Globus pallidus (tissue), 1 donor: ENCODE results near the gene ASCC1.

Experiments used
- DNase-seq: peaks from one replicate; pipeline ENCODE4 v3.0.0-alpha.2; 2015; ENCODE audit warnings: low spot score

ASCC1 gene

DNA sequence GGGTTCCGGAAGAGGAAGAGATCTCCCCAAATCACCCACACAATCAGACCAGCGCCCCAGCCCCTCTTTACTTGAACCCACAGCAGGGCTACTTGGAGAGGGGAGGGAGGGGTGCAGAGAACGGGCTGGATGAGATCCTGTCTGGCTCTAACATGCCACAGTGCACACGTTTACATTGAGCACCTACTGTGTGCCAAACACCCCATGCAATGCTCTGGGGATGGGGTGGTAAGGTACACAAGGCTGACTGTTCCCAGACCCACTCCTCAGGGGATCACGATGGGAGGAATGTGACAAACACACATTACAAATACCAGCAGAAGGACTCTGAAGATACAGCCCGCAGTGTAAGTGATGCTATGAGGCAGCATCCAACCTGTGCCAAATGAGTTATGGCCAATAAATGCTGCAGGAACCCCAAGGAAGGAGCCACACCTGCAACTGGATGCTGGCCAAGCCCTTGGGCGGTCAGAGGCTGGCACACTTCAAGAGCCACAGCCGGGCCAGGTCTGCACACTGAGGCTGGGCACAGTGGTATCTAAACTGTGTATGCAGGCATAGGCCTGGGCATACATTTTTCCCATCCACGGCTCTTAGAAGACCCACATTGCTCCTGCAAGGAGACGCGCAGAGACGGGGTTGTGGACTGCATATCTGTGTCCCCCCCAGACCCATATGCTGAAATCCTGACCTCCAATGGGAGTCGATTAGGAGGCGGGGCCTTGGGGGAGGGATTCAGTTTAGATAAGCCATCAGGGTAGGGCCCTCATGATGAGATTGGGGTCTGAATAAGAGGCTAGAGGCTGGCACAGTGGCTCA lies 134.1 kb downstream of the ASCC1 start:
- no peak for DNase-seq

- no peak for DNase-seq
Observed at GRCh38 chr10:72081210-72081609, 134.9 kb downstream of the ASCC1 start.

GRCh38 chr10:72080042-72080975 lies 135.8 kb downstream of the ASCC1 start:
- no peak for DNase-seq

DNA sequence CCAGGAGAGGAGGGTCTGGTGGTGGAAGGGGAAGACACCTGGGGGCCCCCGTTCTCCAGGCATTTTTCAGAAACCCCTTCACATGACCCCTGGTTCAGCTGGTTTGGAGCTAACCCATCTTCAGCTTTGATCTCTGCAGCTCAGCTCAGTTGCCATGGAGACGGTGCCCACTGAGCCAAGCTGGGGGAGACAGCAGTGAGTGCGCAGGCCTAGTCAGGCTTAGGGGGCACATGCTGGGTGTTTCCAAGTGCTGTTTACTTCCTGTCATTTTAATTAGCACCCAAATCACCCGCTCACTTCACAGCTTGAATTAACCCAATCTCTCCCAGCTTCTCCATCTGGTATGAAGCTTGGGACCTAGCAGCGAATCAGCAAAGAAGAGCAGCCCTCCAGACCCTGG lies 136.7 kb downstream of the ASCC1 start:
- peak; percentile 33 for DNase-seq

GRCh38 chr10:72077275-72077990 lies 138.6 kb downstream of the ASCC1 start:
- DNase-seq = no peak

GRCh38 chr10:72076756-72077155 lies 139.3 kb downstream of the ASCC1 start:
- no peak for DNase-seq

DNA sequence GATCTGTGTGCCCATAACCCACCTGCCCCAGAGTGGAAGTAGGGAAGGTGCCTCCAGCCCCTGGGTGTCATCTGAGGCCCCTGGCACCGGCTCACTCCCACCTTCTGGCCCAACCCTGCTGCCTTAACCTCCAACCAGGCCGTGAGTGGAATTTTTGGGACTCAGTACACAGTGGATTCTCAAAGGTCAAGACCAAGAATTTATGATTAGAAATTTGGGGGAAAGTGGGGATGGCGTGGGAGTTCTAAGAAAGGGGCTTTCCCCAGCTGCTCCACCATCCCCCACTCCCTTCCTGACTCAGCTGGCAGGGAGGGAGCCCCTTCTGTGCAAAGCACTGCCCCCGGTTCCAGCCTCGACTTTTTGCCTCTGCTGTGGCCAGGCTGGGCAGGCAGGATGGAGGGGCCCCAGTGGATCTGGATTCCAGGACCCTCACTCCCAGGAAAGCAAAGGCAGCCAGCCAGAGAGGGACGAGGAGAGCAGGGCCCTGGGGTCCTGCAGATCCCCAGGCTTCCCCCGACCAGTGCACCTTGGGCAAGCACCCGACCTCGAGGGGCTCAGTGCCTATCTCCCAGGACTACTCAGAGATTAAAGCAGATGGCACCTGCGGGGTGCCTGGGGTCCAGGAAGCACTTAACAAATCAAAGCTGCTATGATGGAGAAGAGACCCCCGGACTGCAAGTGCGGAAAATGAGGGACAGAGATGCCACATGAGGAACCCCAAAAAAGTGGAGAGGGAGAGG lies 140.5 kb downstream of the ASCC1 start:
- no peak for DNase-seq

DNA sequence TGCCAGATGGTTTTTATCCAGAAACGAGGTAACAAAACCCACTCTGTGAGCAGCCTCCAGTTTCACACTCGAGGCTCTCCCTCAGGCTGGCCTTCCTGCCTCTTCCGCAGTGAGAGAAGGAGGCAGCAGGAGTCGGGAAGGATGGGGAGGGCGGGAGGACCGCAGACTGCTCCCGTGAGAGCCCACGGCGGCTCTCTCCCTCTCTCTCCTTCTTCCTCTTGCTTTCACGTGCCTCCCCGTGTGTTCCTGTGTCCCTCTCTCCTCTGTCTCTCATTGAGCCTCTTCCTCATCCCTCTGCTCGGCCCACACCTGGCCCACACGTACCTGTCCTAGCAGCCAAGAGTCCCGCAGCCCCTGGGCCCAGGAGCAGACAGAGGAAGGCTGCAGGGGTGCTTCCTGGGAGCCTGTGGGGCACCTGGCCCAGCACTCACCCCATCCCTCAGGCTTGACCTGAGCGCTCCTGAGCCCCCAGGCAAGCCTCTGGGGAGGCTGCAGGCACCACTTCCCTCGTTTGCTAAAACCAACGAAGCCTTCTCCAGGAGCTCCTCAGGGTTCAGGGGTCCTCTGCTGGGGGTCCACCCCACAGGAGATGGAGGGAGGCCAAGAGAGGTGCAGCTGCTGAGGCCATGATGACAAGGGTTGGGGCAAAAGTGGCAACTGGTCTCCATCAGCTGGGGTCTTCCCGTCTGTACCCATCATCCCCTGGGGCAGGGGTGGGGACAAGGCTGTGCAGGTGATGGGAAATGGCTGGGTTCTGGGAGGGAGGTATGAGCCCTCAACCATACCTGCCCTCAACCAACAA lies 141.3 kb downstream of the ASCC1 start:
- DNase-seq = no peak

- DNase-seq = no peak
Observed at GRCh38 chr10:72073708-72074573, 142.1 kb downstream of the ASCC1 start.

DNA sequence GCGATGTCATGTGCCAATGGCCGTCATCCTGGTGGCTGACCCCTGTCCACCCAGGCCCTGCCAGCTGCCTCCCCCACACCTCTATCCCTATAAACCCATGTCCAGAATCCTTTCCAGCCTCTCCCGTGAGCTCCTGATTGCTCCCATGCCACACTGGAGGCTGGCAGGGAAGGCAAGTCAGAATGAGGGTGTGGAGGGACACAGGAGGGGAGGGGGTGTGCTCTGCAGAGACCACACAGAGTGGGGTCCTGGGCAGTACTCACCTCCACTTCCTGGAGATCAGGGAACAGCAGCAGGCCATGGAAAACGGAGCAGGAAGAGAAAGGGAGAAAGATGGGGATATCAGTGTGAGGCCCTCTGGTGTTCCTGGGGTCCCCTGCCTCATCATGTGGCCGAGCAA lies 143.4 kb downstream of the ASCC1 start:
- no peak for DNase-seq

- no peak for DNase-seq
Observed at GRCh38 chr10:72072046-72072445, 144.0 kb downstream of the ASCC1 start.

DNA sequence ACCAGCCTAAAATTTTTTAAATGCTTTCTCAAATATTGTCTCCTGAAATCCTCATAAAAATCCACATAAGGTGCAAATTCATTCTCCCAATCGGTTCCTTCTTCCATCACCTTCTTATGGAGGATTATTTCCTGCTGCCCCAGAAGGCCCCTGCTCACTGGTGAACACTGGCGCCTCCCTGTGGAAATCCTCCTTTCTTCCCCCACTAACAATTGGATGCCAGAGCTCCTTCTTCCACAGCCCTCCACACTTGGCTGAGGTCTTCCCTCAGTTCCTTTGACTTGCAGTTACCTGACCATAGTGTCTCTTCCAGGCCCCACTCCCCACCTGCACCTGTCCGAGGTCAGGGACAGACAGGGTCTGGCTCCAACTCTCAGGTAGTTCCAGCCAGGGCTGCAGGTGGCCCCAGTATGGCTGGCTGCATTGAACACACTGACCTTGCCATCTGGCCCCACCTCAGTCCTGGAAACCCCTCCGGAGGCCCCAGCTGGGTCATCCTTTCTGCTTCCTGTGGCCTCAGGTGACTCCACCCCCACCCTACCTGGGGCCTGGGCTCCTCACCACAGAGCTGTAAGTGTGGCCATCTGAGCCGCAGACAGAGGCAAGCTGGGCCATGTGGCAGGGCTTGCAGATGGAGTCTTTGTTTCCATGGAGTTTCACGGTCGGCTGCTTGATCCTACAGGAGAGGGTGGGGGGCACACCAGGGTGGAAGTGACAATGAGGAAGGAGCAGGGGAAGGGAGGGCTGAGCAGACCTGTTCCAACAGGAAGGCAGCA lies 146.1 kb downstream of the ASCC1 start:
- DNase-seq = no peak

DNA sequence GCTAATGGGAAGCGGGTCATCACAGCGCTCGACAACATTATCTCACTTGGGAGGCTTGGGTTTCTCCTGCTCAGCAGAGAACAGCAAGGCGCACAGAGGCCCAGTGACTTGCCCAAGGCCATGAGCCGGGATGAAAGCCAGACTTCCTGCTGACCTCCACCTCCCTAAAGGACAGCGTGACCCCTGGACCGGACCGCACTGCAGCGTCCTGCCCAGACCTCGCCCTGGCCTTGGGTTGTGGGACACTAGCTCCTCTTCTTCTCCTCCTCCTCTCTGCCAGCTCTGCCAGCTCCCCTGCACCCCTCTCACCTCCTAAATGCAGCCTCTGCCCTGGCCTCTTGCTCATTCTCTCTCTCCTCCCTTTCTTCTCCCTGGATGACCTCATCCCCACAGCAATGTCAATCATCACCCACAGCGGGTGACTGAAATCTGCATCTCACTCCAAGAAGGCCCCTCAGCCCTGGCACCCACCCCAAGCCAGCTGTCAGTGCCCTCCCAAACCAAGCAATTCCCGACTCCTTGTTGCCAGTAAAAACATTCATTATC lies 147.1 kb downstream of the ASCC1 start:
- DNase-seq = no peak

- no peak for DNase-seq
Observed at GRCh38 chr10:72068126-72068765, 147.8 kb downstream of the ASCC1 start.

- DNase-seq = no peak
Observed at GRCh38 chr10:72067463-72068125, 148.5 kb downstream of the ASCC1 start.

DNA sequence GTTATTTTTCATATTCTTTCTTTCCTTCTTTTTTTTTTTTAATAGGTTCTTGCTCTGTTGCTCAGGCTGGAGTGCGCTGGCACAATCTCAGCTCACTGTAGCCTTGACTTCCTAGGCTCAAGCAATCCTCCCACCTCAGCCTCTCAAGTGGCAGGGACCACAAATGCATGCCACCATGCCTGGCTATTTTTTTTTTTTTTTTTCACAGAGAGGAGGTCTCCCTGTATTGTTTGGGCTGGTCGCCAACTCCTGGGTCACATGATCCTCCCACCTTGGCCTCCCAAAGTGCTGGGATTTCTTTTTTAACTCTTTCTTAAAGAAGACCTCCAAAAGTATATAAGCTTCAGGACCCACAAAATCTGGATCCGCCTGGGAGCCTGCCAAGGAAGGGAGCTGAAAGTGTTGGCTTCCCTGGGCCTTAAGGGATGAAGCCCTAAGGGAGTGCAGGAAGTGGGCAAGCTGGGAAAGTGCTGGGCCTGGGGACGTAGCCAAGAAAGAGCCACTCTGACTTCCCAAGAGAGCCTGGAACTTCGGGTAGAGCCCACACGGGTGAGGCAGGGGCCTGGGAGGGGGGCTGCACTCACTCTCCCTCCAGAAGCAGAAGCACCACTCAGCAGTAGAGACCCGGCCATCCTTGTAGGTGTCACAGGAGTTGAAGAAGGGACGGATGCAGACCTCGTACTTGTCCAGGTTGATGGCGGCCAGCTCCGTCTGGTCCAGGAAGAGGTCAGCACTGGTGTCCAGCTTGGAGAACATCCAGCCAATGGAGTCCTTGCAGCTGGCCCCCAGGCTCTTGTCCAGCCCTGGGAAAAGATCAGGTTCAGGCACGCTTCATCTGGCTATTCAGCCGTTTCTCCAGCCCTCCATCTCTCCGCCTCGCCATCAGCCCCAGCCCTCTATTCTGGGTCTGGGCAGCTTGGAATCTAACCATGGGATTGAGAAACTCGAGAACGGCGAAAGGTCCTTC lies 149.5 kb downstream of the ASCC1 start:
- no peak for DNase-seq
